ENCODE data around the gene KLHL14. TPM values are rescaled to one million over a fixed set of nuclear protein-coding genes. Genes with fewer than 3 reads are reported as not detected.

The KLHL14 gene
- total RNA-seq, 2 donors from 2014 or later: 0.41 to 3.0 TPM

- H3K4me3 ChIP-seq: no peak overlapping the region
- no peaks in the 10 kb centered on the region for H3K9me3 ChIP-seq
- no peak for TF ChIP-seq POLR2AphosphoS5 (IDR thresholded peaks at IDR 0.05)
- TF ChIP-seq CTCF (IDR thresholded peaks at IDR 0.05): no peak
- TF ChIP-seq POLR2A (IDR thresholded peaks at IDR 0.05): no peak
- H3K36me3 ChIP-seq: no peaks in the 10 kb centered on the region
- H3K27ac ChIP-seq: no peak overlapping the region
- no peaks in the 10 kb centered on the region for H3K4me1 ChIP-seq (replicated peaks)
- DNase-seq (ENCODE audit: low spot score): no peak
- H3K27me3 ChIP-seq (replicated peaks; ENCODE audit: insufficient read depth): no peaks in the 10 kb centered on the region
- intact Hi-C loops (cut with DNase I): loop anchor here (5.0 kb wide), 1 partner anchor 35 kb away; no protein-coding TSS in a partner anchor
These were observed 95.2 kb downstream of the KLHL14 start for GRCh38 chr18:32677578-32677977.

GRCh38 chr18:32674491-32674890 lies 98.3 kb downstream of the KLHL14 start:
- Histone ChIP-seq H3K36me3 (no peaks in the 10 kb centered on the region), H3K27ac (no peak overlapping the region), H3K4me3 (no peak overlapping the region), H3K27me3 (replicated peaks; ENCODE audit: insufficient read depth) (no peaks in the 10 kb centered on the region), H3K4me1 (replicated peaks) (no peaks in the 10 kb centered on the region), H3K9me3 (no peaks in the 10 kb centered on the region)
- intact Hi-C loops (cut with DNase I): no loop called here
- 47% methylated on average over 2 of the region's 2 CpGs for WGBS
- no peak for TF ChIP-seq POLR2A (IDR thresholded peaks at IDR 0.05)
- TF ChIP-seq CTCF (IDR thresholded peaks at IDR 0.05): no peak
- TF ChIP-seq POLR2AphosphoS5 (IDR thresholded peaks at IDR 0.05): no peak
- no peak for DNase-seq (ENCODE audit: low spot score)

GRCh38 chr18:32672398-32672797 lies 100.4 kb downstream of the KLHL14 start:
- TF ChIP-seq POLR2A (IDR thresholded peaks at IDR 0.05) (no peak), POLR2AphosphoS5 (IDR thresholded peaks at IDR 0.05) (no peak), CTCF (IDR thresholded peaks at IDR 0.05) (no peak)
- no peaks in the 10 kb centered on the region for H3K36me3 ChIP-seq
- 46% methylated on average over 1 of the region's 1 CpG for WGBS
- no peaks in the 10 kb centered on the region for H3K27me3 ChIP-seq (replicated peaks; ENCODE audit: insufficient read depth)
- H3K9me3 ChIP-seq: no peaks in the 10 kb centered on the region
- H3K27ac ChIP-seq: no peak overlapping the region
- intact Hi-C loops (cut with DNase I): no loop called here
- no peak overlapping the region for H3K4me3 ChIP-seq
- no peaks in the 10 kb centered on the region for H3K4me1 ChIP-seq (replicated peaks)
- DNase-seq (ENCODE audit: low spot score): no peak

GRCh38 chr18:32670727-32671126 lies 102.1 kb downstream of the KLHL14 start:
- intact Hi-C loops (cut with DNase I): no loop called here
- Histone ChIP-seq H3K4me3 (no peak overlapping the region), H3K36me3 (no peaks in the 10 kb centered on the region)

More at GRCh38 chr18:32670727-32671126, 102.1 kb downstream of the KLHL14 start:
- DNase-seq (ENCODE audit: low spot score): no peak
- Histone ChIP-seq H3K27me3 (replicated peaks; ENCODE audit: insufficient read depth) (no peaks in the 10 kb centered on the region), H3K4me1 (replicated peaks) (no peaks in the 10 kb centered on the region), H3K9me3 (no peaks in the 10 kb centered on the region), H3K27ac (no peak overlapping the region)
- TF ChIP-seq POLR2A (IDR thresholded peaks at IDR 0.05) (no peak), CTCF (IDR thresholded peaks at IDR 0.05) (no peak), POLR2AphosphoS5 (IDR thresholded peaks at IDR 0.05) (no peak)
